Measurements from ENCODE around the gene KAT6B. TPM values are rescaled to one million over a fixed set of nuclear protein-coding genes. Genes with fewer than 3 reads are reported as not detected.

Gene KAT6B
- total and polyA plus RNA-seq, 10 of the 15 experiments (the other 5 are each of a cell fraction or from before 2014, with no cell fraction given): 2.7 to 22.6 (median 15.7) TPM

DNA sequence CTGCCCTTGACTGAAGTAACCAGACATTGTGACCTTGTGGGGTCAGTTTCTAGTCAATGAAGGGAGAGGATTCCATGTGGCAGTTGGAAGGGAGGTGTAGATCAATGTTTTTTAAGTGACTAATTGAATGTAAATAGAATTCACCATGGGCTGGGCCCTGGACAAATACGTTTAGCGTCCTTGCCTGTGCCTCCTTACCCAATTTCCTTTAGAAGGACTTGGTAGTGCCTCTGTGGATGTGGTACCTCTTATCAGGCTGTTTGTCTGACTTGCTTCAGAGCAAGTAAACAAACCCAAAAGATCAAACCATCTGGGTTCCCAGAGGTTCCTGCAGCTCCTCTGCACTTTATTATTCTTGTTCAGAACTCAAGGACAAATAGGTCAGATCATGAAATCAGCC lies 4.3 kb upstream of the KAT6B start:
- in situ Hi-C loops (cut with MboI): no loop called here
- DNase-seq (ENCODE audit: low read depth, low spot score) (no peak), FAIRE-seq (no peak)

More for the DNA sequence above, 4.3 kb upstream of the KAT6B start:
- H3K4me3 ChIP-seq: no peak overlapping the region
- intact Hi-C loops (cut with micrococcal nuclease; ENCODE audit: unreplicated experiment): loop anchor here (10.0 kb wide), 2 partner anchors 397 to 667 kb away; partner anchors contain the start of genes ADK and AP3M1
- POLR2A ChIA-PET: interaction anchor here (0.8 to 1.2 kb wide), 3 partner anchors 55 to 163 kb away, joined by 3 read pairs; no protein-coding TSS in a partner anchor
- H3K4me1 ChIP-seq (ENCODE audit: control insufficient read depth, insufficient read depth, low read length): 0 out of 2 replicates have a peak, but pooled peaks cover 2% of the 10 kb centered on the region
- peaks cover 2% of the 10 kb centered on the region; the same call in 2 of the 3 replicates for H3K9me3 ChIP-seq (replicated peaks; ENCODE audit: control insufficient read depth, insufficient read depth, low read length)
- SMC1A ChIA-PET (ENCODE audit: uncharacterized antibody, unreplicated experiment): interaction anchor here (0.6 to 2.0 kb wide), 12 partner anchors 8 to 402 kb away, joined by 3 to 9 read pairs (median 3); no protein-coding TSS in a partner anchor
- peaks cover 11% of the 10 kb centered on the region for H3K79me2 ChIP-seq (ENCODE audit: control insufficient read depth, insufficient read depth, low read length)
- no peak overlapping the region for H3K27ac ChIP-seq (ENCODE audit: control insufficient read depth, insufficient read depth)
- H3K27me3 ChIP-seq (replicated peaks in 1 of 2; ENCODE audit: control insufficient read depth in 2 of 2, insufficient read depth in 2 of 2, low read length in 1 of 2): no peaks in the 10 kb centered on the region
- WGBS (ENCODE audit: insufficient coverage, insufficient replicate concordance, low lambda C conversion rate, missing lambda C conversion rate): 100% methylated on average over 2 of the region's 2 CpGs
- H4K20me1 ChIP-seq (ENCODE audit: control insufficient read depth, insufficient read depth): no peaks in the 10 kb centered on the region
- no peak for ATAC-seq
- CTCF ChIA-PET: interaction anchor here (0.6 to 1.2 kb wide), 4 partner anchors 138 to 254 kb away, joined by 3 to 4 read pairs (median 3); no protein-coding TSS in a partner anchor
- no peak overlapping the region for H2AFZ ChIP-seq (ENCODE audit: control insufficient read depth, low read depth, low read length)
- no peak overlapping the region for H3K9ac ChIP-seq (ENCODE audit: control insufficient read depth, insufficient read depth, low read length)
- no peaks in the 10 kb centered on the region for H3K36me3 ChIP-seq (ENCODE audit: control insufficient read depth in 2 of 2, insufficient read depth in 2 of 2, low read length in 1 of 2)
- RAD21 ChIA-PET (ENCODE audit: unreplicated experiment): interaction anchor here (1.1 kb wide), 1 partner anchor 194 kb away, joined by 5 read pairs; no protein-coding TSS in a partner anchor
- BruUV-seq (replicated peaks): no TSS peak
- no peak for TF ChIP-seq RB1 (IDR thresholded peaks at IDR 0.05; ENCODE audit: borderline replicate concordance)
- TF ChIP-seq, protein P1, sequence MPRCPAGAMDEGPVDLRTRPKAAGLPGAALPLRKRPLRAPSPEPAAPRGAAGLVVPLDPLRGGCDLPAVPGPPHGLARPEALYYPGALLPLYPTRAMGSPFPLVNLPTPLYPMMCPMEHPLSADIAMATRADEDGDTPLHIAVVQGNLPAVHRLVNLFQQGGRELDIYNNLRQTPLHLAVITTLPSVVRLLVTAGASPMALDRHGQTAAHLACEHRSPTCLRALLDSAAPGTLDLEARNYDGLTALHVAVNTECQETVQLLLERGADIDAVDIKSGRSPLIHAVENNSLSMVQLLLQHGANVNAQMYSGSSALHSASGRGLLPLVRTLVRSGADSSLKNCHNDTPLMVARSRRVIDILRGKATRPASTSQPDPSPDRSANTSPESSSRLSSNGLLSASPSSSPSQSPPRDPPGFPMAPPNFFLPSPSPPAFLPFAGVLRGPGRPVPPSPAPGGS (IDR thresholded peaks at IDR 0.05; ENCODE audit: borderline replicate concordance, insufficient read depth, low read depth, low read length, poor library complexity, severe bottlenecking): no peak
- no peak for TF ChIP-seq EGR1 (IDR thresholded peaks at IDR 0.05; ENCODE audit: borderline replicate concordance in 1 of 2, low read depth in 2 of 2, low read length in 2 of 2)
- TF ChIP-seq, protein P2, sequence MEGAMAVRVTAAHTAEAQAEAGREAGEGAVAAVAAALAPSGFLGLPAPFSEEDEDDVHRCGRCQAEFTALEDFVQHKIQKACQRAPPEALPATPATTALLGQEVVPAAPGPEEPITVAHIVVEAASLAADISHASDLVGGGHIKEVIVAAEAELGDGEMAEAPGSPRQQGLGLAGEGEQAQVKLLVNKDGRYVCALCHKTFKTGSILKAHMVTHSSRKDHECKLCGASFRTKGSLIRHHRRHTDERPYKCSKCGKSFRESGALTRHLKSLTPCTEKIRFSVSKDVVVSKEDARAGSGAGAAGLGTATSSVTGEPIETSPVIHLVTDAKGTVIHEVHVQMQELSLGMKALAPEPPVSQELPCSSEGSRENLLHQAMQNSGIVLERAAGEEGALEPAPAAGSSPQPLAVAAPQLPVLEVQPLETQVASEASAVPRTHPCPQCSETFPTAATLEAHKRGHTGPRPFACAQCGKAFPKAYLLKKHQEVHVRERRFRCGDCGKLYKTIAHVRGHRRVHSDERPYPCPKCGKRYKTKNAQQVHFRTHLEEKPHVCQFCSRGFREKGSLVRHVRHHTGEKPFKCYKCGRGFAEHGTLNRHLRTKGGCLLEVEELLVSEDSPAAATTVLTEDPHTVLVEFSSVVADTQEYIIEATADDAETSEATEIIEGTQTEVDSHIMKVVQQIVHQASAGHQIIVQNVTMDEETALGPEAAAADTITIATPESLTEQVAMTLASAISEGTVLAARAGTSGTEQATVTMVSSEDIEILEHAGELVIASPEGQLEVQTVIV (IDR thresholded peaks at IDR 0.05; ENCODE audit: borderline replicate concordance, partially characterized antibody): no peak
- TF ChIP-seq, protein P3, sequence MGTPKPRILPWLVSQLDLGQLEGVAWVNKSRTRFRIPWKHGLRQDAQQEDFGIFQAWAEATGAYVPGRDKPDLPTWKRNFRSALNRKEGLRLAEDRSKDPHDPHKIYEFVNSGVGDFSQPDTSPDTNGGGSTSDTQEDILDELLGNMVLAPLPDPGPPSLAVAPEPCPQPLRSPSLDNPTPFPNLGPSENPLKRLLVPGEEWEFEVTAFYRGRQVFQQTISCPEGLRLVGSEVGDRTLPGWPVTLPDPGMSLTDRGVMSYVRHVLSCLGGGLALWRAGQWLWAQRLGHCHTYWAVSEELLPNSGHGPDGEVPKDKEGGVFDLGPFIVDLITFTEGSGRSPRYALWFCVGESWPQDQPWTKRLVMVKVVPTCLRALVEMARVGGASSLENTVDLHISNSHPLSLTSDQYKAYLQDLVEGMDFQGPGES (IDR thresholded peaks at IDR 0.05): no peak
- no peak overlapping the region for H3K4me2 ChIP-seq (ENCODE audit: control insufficient read depth, insufficient read depth)
